Measurements from ENCODE around the gene SOBP. TPM values are rescaled to one million over a fixed set of nuclear protein-coding genes. Genes with fewer than 3 reads are reported as not detected.
A peak's percentile ranks its signal among the peaks of the same experiment; 100 is the strongest.

Gene SOBP
- total RNA-seq, 2 donors from 2014 or later: 1.5 to 1.9 TPM

DNA sequence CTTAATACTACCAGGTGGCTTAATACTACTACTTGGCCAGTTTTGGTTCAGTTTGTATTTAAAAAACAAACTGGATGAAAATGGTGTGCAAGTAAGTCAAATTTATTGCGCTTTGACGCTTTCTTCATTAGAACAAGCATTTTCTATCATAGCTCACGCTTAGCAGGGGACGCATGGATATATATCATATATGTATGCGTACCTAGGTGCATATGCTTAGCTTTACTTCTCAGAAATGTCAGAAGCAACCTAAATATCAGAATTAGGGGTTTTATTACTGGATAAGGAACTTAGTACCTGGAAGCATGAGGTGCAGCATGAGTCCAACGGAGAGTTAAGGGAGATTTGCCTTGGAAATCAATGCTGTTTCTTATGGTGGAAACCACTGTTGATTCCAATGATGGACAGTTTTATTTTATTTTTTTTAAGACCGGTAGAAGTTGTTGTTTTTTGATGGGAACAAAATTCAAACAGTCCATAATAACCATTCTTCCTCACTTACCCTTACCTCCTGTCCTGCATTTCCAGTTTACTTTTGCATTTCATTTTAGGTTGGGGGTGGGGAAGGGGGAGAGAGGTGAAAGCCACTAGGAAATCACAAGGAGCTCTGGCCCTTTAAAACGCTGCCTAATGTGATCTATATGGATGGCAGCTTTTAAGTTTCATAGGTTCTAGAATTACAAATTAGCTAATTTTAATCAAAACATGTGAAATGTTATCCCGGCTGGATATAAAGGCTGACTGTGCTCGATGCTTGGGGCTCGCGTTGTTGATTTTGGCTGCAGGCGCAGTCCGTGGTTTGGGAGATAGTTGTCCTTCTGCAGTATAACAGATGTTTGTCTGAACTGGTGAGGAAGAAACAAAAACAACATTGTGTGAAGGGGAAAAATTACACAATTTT is 2.1 kb downstream of the SOBP start:
- Histone ChIP-seq H3K36me3 (ENCODE audit: control insufficient read depth, insufficient read depth, low read length) (no peaks in the 10 kb centered on the region), H3K27ac (ENCODE audit: low read depth, low read length) (no peak overlapping the region), H3K27me3 (ENCODE audit: control insufficient read depth, insufficient read depth, low read length, poor library complexity, severe bottlenecking) (peaks cover 53% of the 10 kb centered on the region), H3K4me3 (ENCODE audit: low read length) (peak overlapping the region; percentile 78), H3K9ac (ENCODE audit: extremely low read depth, low read length, poor library complexity, severe bottlenecking) (no peak overlapping the region), H3K9me3 (ENCODE audit: control insufficient read depth, low read length) (no peaks in the 10 kb centered on the region), H3K4me1 (ENCODE audit: control insufficient read depth, insufficient read depth, low read length) (peaks cover 7% of the 10 kb centered on the region)
- Mint-ChIP-seq H3K4me1 (peaks cover 12% of the 10 kb centered on the region), H3K27ac (no peak overlapping the region), H3K36me3 (ENCODE audit: low read depth) (no peaks in the 10 kb centered on the region), H3K9me3 (no peaks in the 10 kb centered on the region), H3K27me3 (ENCODE audit: insufficient read depth) (peaks cover 23% of the 10 kb centered on the region), H3K4me3 (peak overlapping the region; percentile 68)
- 66 to 69% methylated on average over 10 to 13 of the region's 14 CpGs for WGBS, 2 experiments (ENCODE audit: insufficient coverage in 1 of 2, insufficient read length in 1 of 2)
- DNase-seq: no peak
- TF ChIP-seq, protein P1, sequence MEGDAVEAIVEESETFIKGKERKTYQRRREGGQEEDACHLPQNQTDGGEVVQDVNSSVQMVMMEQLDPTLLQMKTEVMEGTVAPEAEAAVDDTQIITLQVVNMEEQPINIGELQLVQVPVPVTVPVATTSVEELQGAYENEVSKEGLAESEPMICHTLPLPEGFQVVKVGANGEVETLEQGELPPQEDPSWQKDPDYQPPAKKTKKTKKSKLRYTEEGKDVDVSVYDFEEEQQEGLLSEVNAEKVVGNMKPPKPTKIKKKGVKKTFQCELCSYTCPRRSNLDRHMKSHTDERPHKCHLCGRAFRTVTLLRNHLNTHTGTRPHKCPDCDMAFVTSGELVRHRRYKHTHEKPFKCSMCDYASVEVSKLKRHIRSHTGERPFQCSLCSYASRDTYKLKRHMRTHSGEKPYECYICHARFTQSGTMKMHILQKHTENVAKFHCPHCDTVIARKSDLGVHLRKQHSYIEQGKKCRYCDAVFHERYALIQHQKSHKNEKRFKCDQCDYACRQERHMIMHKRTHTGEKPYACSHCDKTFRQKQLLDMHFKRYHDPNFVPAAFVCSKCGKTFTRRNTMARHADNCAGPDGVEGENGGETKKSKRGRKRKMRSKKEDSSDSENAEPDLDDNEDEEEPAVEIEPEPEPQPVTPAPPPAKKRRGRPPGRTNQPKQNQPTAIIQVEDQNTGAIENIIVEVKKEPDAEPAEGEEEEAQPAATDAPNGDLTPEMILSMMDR (conservative IDR thresholded peaks at IDR 0.05): no peak

DNA sequence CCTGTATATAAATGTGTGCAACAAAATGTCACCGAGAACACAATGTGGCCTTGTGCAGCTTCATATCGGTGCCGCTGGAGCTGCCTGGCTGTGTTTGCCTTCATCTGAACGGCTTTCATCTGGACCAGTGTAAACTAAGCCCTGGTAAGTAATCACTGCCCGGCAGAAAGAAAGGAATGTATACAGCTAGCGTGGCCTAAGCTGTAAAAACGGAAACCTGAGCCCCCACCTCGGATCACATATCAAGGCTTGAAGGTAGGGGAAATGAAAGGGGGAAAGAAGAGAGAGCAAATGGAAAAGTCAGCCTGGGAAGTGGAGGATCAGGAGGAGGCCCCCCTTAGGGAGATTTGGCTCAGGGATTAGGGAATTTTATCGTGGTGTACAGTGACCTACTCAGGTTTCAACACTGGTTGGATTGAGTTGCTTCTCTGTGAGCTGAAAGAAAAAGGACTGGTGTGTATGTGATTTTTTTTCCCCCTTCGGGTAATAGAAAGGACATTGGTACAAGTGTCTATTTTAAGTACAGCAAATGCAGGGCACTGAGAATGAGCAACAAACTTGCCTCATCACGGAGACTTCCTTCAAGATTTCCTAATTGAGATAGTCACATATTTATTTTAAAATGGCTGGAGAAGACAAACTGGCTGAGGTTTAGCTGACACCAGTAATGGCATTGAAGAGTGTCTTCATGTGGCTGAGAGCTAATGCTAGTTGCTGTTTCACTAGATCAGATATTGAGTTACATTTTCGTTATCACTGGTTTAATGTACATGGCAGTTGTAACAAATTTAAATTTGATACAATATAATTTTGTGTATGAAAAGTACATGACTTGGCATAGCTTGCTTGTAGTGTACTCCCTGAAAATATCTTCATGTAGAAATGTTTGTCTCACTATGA is 3.5 kb downstream of the SOBP start:
- no peaks in the 10 kb centered on the region for H3K36me3 ChIP-seq (ENCODE audit: control insufficient read depth, insufficient read depth, low read length)
- no peak overlapping the region for H3K4me3 Mint-ChIP-seq
- peaks cover under 1% of the 10 kb centered on the region for H3K4me1 ChIP-seq (ENCODE audit: control insufficient read depth, insufficient read depth, low read length)
- no peak overlapping the region for H3K27ac ChIP-seq (ENCODE audit: low read depth, low read length)
- H3K9me3 Mint-ChIP-seq: no peaks in the 10 kb centered on the region
- DNase-seq: no peak
- H3K27ac Mint-ChIP-seq: no peak overlapping the region
- 44 to 53% methylated on average over 7 to 12 of the region's 12 CpGs for WGBS, 2 experiments (ENCODE audit: insufficient coverage in 1 of 2, insufficient read length in 1 of 2)
- H3K27me3 ChIP-seq (ENCODE audit: control insufficient read depth, insufficient read depth, low read length, poor library complexity, severe bottlenecking): peaks cover 39% of the 10 kb centered on the region
- H3K4me3 ChIP-seq (ENCODE audit: low read length): no peak overlapping the region
- H3K9ac ChIP-seq (ENCODE audit: extremely low read depth, low read length, poor library complexity, severe bottlenecking): no peak overlapping the region
- no peaks in the 10 kb centered on the region for H3K36me3 Mint-ChIP-seq (ENCODE audit: low read depth)
- peaks cover 9% of the 10 kb centered on the region for H3K27me3 Mint-ChIP-seq (ENCODE audit: insufficient read depth)
- peaks cover 7% of the 10 kb centered on the region for H3K4me1 Mint-ChIP-seq
- H3K9me3 ChIP-seq (ENCODE audit: control insufficient read depth, low read length): no peaks in the 10 kb centered on the region
- TF ChIP-seq, protein P1 (conservative IDR thresholded peaks at IDR 0.05): no peak

GRCh38 chr6:107495196-107495643 is 5.3 kb downstream of the SOBP start:
- 85 to 90% methylated on average over 5 to 7 of the region's 7 CpGs for WGBS, 2 experiments (ENCODE audit: insufficient coverage in 1 of 2, insufficient read length in 1 of 2)
- Mint-ChIP-seq H3K9me3 (no peaks in the 10 kb centered on the region), H3K27me3 (ENCODE audit: insufficient read depth) (no peaks in the 10 kb centered on the region), H3K36me3 (ENCODE audit: low read depth) (no peaks in the 10 kb centered on the region), H3K27ac (no peak overlapping the region), H3K4me3 (no peak overlapping the region), H3K4me1 (peaks cover 2% of the 10 kb centered on the region)
- Histone ChIP-seq H3K27me3 (ENCODE audit: control insufficient read depth, insufficient read depth, low read length, poor library complexity, severe bottlenecking) (peaks cover 28% of the 10 kb centered on the region), H3K4me1 (ENCODE audit: control insufficient read depth, insufficient read depth, low read length) (no peaks in the 10 kb centered on the region), H3K4me3 (ENCODE audit: low read length) (no peak overlapping the region), H3K36me3 (ENCODE audit: control insufficient read depth, insufficient read depth, low read length) (no peaks in the 10 kb centered on the region), H3K27ac (ENCODE audit: low read depth, low read length) (peak overlapping the region; percentile 42), H3K9me3 (ENCODE audit: control insufficient read depth, low read length) (no peaks in the 10 kb centered on the region), H3K9ac (ENCODE audit: extremely low read depth, low read length, poor library complexity, severe bottlenecking) (no peak overlapping the region)
- TF ChIP-seq, protein P1 (conservative IDR thresholded peaks at IDR 0.05): no peak
- DNase-seq: no peak

Measured in endodermal cell (in vitro differentiated cells).